Left lung (tissue), 10 donors: ENCODE results near the gene FAM161A. TPM values are rescaled to one million over a fixed set of nuclear protein-coding genes. Genes with fewer than 3 reads are reported as not detected.
"Not testable (repeated sequence)": the region's sequence is repeated elsewhere in the genome, so short reads cannot be mapped to it uniquely, and the experiment has no call there.

ENCODE experiments used
- ATAC-seq: fragments of 200-7000 bp; cut with Tn5 transposase; one replicate; pipeline ENCODE4 v1.9.1; 2020; ENCODE audit warnings: moderate library complexity
- DNase-seq, 4 donors: peaks; one replicate each; pipeline ENCODE4 v3.0.0-alpha.2; 2013 to 2020
- H3K27ac ChIP-seq, 2 donors: fragments of 200-600 bp; sonication (generic) in 1 of 2; one replicate each; pipeline versions ENCODE4 v1.5.0 to v1.8.0; 2020 to 2021
- H3K27me3 ChIP-seq, 2 donors: fragments of 200-600 bp; sonication (generic) in 1 of 2; one replicate each; pipeline versions ENCODE4 v1.5.0 to v1.8.0; 2020 to 2021
- H3K36me3 ChIP-seq, 2 donors: fragments of 200-600 bp; sonication (generic) in 1 of 2; one replicate each; pipeline versions ENCODE4 v1.5.0 to v1.8.0; 2020 to 2021
- H3K4me1 ChIP-seq, 2 donors: fragments of 200-600 bp; one replicate each; pipeline ENCODE4 v1.8.0; 2021
- H3K4me3 ChIP-seq, 2 donors: fragments of 200-600 bp; sonication (generic) in 1 of 2; one replicate each; pipeline versions ENCODE4 v1.5.0 to v1.8.0; 2020 to 2021; ENCODE audit warnings: mild to moderate bottlenecking in 1 of 2
- H3K9me3 ChIP-seq, 2 donors: fragments of 200-600 bp; sonication (generic) in 1 of 2; one replicate each; pipeline versions ENCODE4 v1.5.0 to v1.8.0; 2020 to 2021
- intact Hi-C, 2 donors: fragments of 100-400 bp; cut with DNase I; formaldehyde crosslinking; loops; one replicate each; pipeline versions ENCODE4 v1.11.2 to v1.14.2; 2022
- polyA plus RNA-seq, 6 donors: library from polyadenylated mRNA; unstranded; fragments of 120-200 nt; gene quantifications; one replicate each; pipeline ENCODE4 v1.2.1, GENCODE V29; 2013; ENCODE audit not compliant: insufficient read length in 6 of 6
- total RNA-seq, 2 donors: library from RNA; stranded (reverse); fragmentation: NEBNext Ultra II Directional; extraction: Animal tissue kit (Norgen Biotek cat#: 25700); gene quantifications; one replicate each; pipeline ENCODE4 v1.2.1, GENCODE V29; 2021
- TF ChIP-seq, protein P1 (sequence below), 2 donors: fragments of 200-600 bp; sonication (generic) in 1 of 2; IDR thresholded peaks; one replicate each; pipeline versions ENCODE4 v1.5.0 to v1.8.0; 2021; ENCODE audit warnings: antibody characterized with exemption in 2 of 2
- donor health status: DM: no; HTN: yes; CAD: no.
- donor health status: DM: no; HTN: no; CAD: no.

FAM161A gene
- total and polyA plus RNA-seq, 8 donors: 3.7 to 33.5 (median 26.3) TPM

- intact Hi-C loops: no loop called here
- Histone ChIP-seq H3K27ac (peak overlapping the region; percentile 94 to 98), H3K4me1 (peaks cover 15 to 28% of the 10 kb centered on the region in 2 donors), H3K4me3 (peak overlapping the region; percentile 62 to 75), H3K36me3 (peaks cover 2 to 29% of the 10 kb centered on the region in 2 donors), H3K27me3 (no peaks in the 10 kb centered on the region), H3K9me3 (no peaks in the 10 kb centered on the region)
- TF ChIP-seq, protein P1, sequence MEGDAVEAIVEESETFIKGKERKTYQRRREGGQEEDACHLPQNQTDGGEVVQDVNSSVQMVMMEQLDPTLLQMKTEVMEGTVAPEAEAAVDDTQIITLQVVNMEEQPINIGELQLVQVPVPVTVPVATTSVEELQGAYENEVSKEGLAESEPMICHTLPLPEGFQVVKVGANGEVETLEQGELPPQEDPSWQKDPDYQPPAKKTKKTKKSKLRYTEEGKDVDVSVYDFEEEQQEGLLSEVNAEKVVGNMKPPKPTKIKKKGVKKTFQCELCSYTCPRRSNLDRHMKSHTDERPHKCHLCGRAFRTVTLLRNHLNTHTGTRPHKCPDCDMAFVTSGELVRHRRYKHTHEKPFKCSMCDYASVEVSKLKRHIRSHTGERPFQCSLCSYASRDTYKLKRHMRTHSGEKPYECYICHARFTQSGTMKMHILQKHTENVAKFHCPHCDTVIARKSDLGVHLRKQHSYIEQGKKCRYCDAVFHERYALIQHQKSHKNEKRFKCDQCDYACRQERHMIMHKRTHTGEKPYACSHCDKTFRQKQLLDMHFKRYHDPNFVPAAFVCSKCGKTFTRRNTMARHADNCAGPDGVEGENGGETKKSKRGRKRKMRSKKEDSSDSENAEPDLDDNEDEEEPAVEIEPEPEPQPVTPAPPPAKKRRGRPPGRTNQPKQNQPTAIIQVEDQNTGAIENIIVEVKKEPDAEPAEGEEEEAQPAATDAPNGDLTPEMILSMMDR (IDR thresholded peaks at IDR 0.05): no peak
- DNase-seq (peak in 2 of 4 donors; percentile 6 to 18), ATAC-seq (peak; percentile 35)
These were observed 33.9 kb upstream of the FAM161A start for GRCh38 chr2:61887717-61888266.

DNA sequence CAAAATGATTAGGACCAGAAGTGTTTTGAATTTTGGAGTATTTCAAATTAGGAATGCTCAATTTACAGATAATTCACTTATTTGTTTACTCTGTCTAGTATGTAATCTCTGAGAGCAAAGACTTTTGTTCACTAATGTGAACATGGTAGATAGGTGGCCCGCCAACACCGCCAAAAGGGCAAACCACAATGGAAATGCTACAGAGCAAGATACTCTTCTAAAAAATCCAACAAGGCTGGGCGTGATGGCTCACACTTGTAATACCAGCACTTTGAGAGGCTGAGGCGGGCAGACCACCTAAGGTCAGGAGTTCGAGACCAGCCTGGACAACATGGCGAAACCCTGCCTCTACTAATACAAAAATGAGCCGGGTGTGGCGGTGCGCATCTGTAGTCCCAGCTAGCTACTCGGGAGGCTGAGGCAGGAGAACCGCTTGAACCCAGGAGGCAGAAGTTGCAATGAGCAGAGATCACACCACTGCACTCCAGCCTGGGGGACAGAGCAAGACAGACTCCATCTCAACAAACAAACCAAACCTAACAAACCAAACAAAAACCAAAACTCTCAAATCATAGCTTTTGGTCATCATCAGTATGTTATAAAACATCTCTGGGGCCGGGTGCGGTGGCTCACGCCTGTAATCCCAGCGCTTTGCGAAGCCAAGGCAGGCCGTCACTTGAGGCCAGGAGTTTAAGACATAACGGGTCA is 32.2 kb upstream of the FAM161A start:
- H3K4me1 ChIP-seq: peaks cover 15 to 28% of the 10 kb centered on the region in 2 donors
- no peaks in the 10 kb centered on the region for H3K27me3 ChIP-seq
- intact Hi-C loops: no loop called here
- H3K4me3 ChIP-seq: peak overlapping the region in 1 of 2 donors; percentile 75
- H3K36me3 ChIP-seq: peaks cover 3 to 46% of the 10 kb centered on the region in 2 donors
- DNase-seq (no peak), ATAC-seq (no peak)
- H3K27ac ChIP-seq: no peak overlapping the region
- TF ChIP-seq, protein P1 (IDR thresholded peaks at IDR 0.05): no peak
- H3K9me3 ChIP-seq: no peaks in the 10 kb centered on the region

- no peak overlapping the region for H3K4me3 ChIP-seq
- no peak overlapping the region for H3K27ac ChIP-seq
- H3K9me3 ChIP-seq: no peaks in the 10 kb centered on the region
- H3K36me3 ChIP-seq: peaks cover 3 to 78% of the 10 kb centered on the region in 2 donors
- intact Hi-C loops: no loop called here
- peaks cover 15 to 22% of the 10 kb centered on the region in 2 donors for H3K4me1 ChIP-seq
- DNase-seq (no peak), ATAC-seq (no peak)
- TF ChIP-seq, protein P1 (IDR thresholded peaks at IDR 0.05): no peak
- H3K27me3 ChIP-seq: no peaks in the 10 kb centered on the region
These were observed 29.0 kb upstream of the FAM161A start for GRCh38 chr2:61882850-61883249.

- H3K27me3 ChIP-seq, H3K4me3 ChIP-seq, H3K27ac ChIP-seq, H3K9me3 ChIP-seq, ATAC-seq, DNase-seq, intact Hi-C loops, H3K4me1 ChIP-seq: not testable (repeated sequence)
- H3K36me3 ChIP-seq: peaks cover 3 to 100% of the 10 kb centered on the region in 2 donors
These were observed 25.5 kb upstream of the FAM161A start for GRCh38 chr2:61879351-61879750.

DNA sequence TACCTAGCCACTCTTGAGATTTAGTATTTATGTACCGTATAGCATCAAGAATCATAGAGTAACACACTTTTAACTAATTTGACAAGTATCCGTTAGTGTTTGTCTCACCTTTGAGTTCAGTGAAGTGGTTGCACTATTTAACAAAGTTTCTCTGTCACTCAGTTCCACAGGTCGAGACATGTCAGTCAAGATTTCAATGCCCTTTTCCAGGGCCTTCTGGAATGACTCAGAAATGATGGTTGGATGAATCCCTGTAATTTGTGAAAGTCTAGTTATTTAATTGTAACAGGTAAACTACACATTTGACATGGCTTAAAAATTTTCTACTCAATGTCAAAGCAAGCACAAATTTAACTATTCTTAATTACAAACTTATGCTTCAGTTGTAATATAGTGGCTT is 24.9 kb upstream of the FAM161A start:
- no peaks in the 10 kb centered on the region for H3K27me3 ChIP-seq
- peaks cover 3 to 100% of the 10 kb centered on the region in 2 donors for H3K36me3 ChIP-seq
- no peak overlapping the region for H3K4me3 ChIP-seq
- ATAC-seq (no peak), DNase-seq (no peak)
- no peaks in the 10 kb centered on the region for H3K4me1 ChIP-seq
- TF ChIP-seq, protein P1 (IDR thresholded peaks at IDR 0.05): no peak
- intact Hi-C loops: no loop called here
- no peak overlapping the region for H3K27ac ChIP-seq
- H3K9me3 ChIP-seq: no peaks in the 10 kb centered on the region
